Spinal cord (tissue), 10 donors: Measurements from ENCODE around the gene KIF7. TPM values are rescaled to one million over a fixed set of nuclear protein-coding genes. Genes with fewer than 3 reads are reported as not detected.
A peak's percentile ranks its signal among the peaks of the same experiment; 100 is the strongest.

ENCODE experiments used
- DNase-seq, 6 donors: peaks; one replicate each; pipeline versions ENCODE4 v3.0.0 to v3.0.0-alpha.2; 2013 to 2015; ENCODE audit warnings: low spot score in 6 of 6, low read depth in 4 of 6
- H3K27ac ChIP-seq: one replicate; pipeline ENCODE4 v1.5.1; 2013; ENCODE audit warnings: low read depth, low read length, control low read depth
- H3K27me3 ChIP-seq: one replicate; pipeline ENCODE4 v1.6.1; 2013; ENCODE audit warnings: low read length; ENCODE audit not compliant: control insufficient read depth, insufficient read depth
- H3K36me3 ChIP-seq: one replicate; pipeline ENCODE4 v1.6.1; 2013; ENCODE audit warnings: low read length; ENCODE audit not compliant: control insufficient read depth, insufficient read depth
- H3K4me1 ChIP-seq: one replicate; pipeline ENCODE4 v1.6.1; 2013; ENCODE audit warnings: low read length; ENCODE audit not compliant: control insufficient read depth, insufficient read depth
- H3K4me3 ChIP-seq: one replicate; pipeline ENCODE4 v1.5.1; 2013; ENCODE audit warnings: low read depth, low read length, control low read depth
- H3K9me3 ChIP-seq: one replicate; pipeline ENCODE4 v1.6.1; 2013; ENCODE audit warnings: low read length; ENCODE audit not compliant: control insufficient read depth, insufficient read depth
- WGBS: methylation state at CpG from one replicate; pipeline ENCODE4 v1.1.5; 2013; ENCODE audit warnings: missing lambda C conversion rate; ENCODE audit not compliant: insufficient coverage; 5-methylcytosine and 5-hydroxymethylcytosine counted together
- polyA plus RNA-seq, 2 donors: library from polyadenylated mRNA; unstranded; fragments of 120-200 nt; gene quantifications; one replicate each; pipeline ENCODE4 v1.2.1, GENCODE V29; 2013; ENCODE audit not compliant: insufficient read length in 2 of 2
- total RNA-seq, 2 donors: library from RNA; depleted of rRNA in 1 of 2; stranded (reverse); fragments of 120-200 nt in 1 of 2; fragments of >200 nt in 1 of 2; gene quantifications; one replicate each; pipeline versions ENCODE4 v1.2.3 to v1.2.4, GENCODE V29; 2013 to 2014
- donor health status: healthy.

The KIF7 gene
- total and polyA plus RNA-seq, 4 donors, result 5.4 to 14.7 (median 11.4) TPM

DNA sequence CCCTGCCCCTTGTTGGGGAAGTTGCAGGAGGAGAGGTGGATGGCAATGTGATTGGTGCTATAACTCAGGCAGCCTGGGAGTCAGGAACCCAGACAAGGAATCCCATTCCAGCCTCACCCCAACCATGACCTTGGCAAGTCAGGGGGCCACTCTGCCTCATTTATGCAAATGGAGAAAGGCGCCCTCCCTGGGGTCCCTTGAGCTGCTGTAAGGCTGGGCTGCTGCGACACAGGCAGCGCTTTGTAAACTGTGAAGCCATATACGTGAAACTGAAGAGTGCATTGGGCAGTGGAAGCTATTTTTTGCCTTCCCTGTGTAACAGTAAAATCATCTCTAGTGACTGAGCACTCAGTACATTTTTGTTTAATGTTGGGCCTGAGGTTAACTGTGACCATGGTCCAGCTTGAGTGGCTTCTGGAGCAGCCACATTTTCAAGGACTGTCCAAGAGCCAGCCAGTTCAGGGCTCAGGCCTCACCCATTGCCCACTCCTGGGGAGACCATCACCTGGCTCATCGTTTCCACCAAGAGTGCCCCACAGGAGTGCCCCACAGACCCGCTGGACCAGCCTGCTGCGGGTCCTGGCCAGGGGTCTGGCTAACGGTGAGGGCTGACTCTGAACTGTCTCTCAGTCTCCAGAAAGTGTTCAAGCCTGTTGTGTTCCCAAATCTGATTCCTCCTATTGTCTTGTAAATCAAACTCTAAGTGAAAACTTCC is 27.9 kb downstream of the KIF7 start:
- Histone ChIP-seq H3K9me3 (no peaks in the 10 kb centered on the region), H3K27me3 (no peaks in the 10 kb centered on the region), H3K36me3 (peaks cover 86% of the 10 kb centered on the region), H3K27ac (no peak overlapping the region), H3K4me1 (no peaks in the 10 kb centered on the region), H3K4me3 (no peak overlapping the region)
- no peak for DNase-seq
- 94% methylated on average over 8 of the region's 8 CpGs for WGBS

DNA sequence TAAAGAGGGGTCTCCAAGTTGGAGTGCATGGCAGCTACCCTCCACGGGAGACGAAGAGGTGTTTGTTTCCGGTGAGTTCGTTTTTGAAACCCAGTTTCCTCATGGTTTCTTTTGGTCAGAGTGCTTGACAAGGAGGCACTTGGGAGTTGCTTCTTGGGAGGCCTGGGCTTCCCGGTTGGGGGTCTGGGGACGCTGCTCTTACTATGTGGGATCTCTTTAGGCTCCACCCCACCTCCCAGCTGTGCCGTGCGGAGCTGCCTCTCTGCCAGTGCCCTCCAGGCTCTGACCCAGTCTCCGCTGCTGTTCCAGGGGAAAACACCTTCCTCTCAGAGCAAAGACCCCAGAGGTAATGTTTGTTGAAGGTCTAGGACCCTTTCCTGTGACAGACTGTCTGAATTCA is 29.6 kb downstream of the KIF7 start:
- H3K27me3 ChIP-seq, result no peaks in the 10 kb centered on the region
- no peak for DNase-seq
- no peak overlapping the region for H3K27ac ChIP-seq
- no peaks in the 10 kb centered on the region for H3K9me3 ChIP-seq
- no peak overlapping the region for H3K4me3 ChIP-seq
- H3K36me3 ChIP-seq, result peaks cover 69% of the 10 kb centered on the region
- H3K4me1 ChIP-seq, result no peaks in the 10 kb centered on the region
- 96% methylated on average over 5 of the region's 9 CpGs for WGBS

DNA sequence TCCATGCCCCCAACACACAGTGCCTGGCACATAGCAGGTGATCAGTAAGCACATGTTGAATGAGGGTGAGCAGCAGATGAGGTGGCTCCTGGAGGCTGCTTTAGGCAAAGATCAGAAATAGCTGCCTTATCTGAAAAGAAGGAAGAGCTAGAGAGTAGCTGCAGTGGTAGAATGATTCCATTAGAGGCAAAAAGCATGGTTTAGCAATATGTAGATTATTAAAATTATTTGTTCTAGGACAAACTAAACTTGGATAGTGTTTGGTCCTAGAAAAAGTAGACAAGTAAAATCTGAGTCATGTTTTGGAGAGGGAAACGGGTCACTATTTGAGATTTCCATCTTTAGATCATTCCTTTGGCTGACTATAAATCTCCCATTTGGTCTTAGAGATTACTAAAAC is 32.1 kb downstream of the KIF7 start:
- H3K27ac ChIP-seq, result no peak overlapping the region
- no peaks in the 10 kb centered on the region for H3K4me1 ChIP-seq
- H3K4me3 ChIP-seq, result no peak overlapping the region
- DNase-seq, result no peak
- H3K36me3 ChIP-seq, result peaks cover 47% of the 10 kb centered on the region
- no CpG with 5 or more reads among the region's 1 CpG for WGBS
- H3K27me3 ChIP-seq, result no peaks in the 10 kb centered on the region
- H3K9me3 ChIP-seq, result no peaks in the 10 kb centered on the region

DNA sequence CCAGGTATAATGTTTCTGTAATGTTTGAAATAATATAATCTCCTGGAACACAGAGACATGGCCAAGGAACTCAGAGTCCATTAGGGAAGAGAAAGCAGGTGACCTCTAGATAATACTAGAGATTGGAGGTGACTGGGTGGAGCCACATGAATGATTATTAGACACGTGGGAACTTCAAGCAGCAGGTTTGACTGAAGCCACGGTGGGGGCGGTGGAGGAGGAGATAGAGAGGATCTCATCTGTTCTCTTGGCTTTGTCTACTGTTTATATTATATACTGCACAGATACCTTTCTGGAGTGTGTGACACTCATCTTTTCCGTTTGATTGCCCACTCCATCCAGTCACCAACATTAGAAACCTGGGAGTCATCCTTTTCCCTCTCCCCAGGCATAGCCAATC is 33.7 kb downstream of the KIF7 start:
- DNase-seq, result no peak
- 83% methylated on average over 1 of the region's 4 CpGs for WGBS
- Histone ChIP-seq H3K36me3 (peaks cover 34% of the 10 kb centered on the region), H3K9me3 (no peaks in the 10 kb centered on the region), H3K27me3 (no peaks in the 10 kb centered on the region), H3K4me3 (no peak overlapping the region), H3K4me1 (no peaks in the 10 kb centered on the region), H3K27ac (no peak overlapping the region)

DNA sequence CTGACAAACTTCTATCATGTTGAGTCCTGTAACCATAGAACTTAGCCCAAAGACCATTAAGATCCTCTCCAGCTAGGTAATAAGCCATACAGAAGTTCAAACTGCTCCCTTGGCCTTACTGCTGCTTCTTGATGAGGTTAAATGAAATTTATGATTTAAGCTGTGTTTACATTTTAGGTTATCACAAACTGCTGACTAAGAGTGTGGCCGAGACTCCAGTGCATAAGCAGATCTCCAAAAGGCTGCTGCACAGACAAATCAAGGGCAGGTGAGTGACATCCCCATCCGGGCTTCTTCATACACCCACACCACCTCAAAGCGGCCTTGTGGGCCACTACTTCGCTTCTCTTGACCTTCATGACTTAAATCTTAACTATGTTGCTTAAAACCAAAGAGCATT is 39.0 kb downstream of the KIF7 start:
- Histone ChIP-seq H3K4me3 (no peak overlapping the region), H3K9me3 (peaks cover 6% of the 10 kb centered on the region), H3K36me3 (peaks cover 3% of the 10 kb centered on the region), H3K27ac (no peak overlapping the region), H3K4me1 (no peaks in the 10 kb centered on the region), H3K27me3 (no peaks in the 10 kb centered on the region)
- 100% methylated on average over 3 of the region's 4 CpGs for WGBS
- DNase-seq, result peak in 1 of 6 donors; percentile 2

DNA sequence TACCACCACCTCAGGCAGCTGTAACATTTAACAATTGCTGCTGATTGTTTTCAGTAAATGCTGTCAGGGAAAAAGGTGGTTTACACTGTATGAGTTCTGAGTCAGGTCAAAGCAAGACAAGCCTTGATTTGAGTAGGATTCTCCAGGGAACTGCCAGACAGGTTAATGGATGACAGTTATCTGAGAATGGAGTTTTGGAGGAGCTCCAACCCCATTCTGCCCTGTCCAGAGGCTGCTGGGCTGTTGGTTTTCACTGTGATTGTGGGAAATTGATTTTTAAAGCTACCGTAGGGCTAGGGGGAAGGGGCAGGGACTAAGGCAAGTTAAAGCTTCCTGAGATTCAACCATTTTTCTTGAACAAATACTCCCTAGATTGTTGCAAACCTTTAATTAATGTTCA is 40.1 kb downstream of the KIF7 start:
- Histone ChIP-seq H3K27me3 (no peaks in the 10 kb centered on the region), H3K27ac (no peak overlapping the region), H3K9me3 (peaks cover 8% of the 10 kb centered on the region), H3K36me3 (peaks cover 3% of the 10 kb centered on the region), H3K4me1 (no peaks in the 10 kb centered on the region), H3K4me3 (no peak overlapping the region)
- WGBS, result no CpG with 5 or more reads among the region's 1 CpG
- no peak for DNase-seq

DNA sequence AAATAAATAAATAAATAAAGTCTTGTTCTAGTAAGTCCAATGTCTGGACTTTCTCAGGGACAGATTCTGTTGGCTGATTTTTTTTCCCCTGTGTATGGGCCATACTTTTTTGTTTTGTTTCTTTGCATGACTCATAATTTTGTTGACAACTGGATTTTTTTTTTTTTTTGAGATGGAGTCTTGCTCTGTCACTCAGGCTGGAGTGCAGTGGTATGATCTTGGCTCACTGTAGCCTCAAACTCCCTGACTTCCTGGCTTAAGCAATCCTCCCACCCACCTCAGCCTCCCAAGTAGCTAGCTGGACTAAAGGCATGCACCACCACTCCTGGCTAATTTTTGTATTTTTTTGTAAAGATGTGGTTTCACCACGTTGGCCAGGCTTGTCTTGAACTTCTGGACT is 41.1 kb downstream of the KIF7 start:
- 100% methylated on average over 1 of the region's 1 CpG for WGBS

DNA sequence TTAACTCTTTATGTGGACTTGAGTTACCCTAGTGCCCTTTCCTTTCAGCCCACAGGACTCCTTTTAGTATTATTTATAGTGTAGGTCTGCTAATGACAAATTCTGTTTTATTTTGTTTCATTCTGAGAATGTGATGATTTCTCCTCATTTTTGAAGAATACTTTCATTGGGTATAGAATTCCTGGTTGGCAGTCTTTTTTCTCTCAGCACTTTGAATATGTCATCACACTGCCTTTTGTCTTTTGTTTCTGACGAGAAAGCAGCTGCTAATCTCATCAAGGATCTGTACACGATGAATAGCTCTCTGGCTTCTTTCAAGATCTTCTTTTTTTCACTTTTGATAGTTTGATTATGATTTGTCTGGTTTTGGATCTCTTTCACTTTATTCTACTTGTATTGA is 42.2 kb downstream of the KIF7 start:
- Histone ChIP-seq H3K9me3 (peaks cover 8% of the 10 kb centered on the region), H3K4me3 (no peak overlapping the region), H3K27ac (no peak overlapping the region), H3K4me1 (no peaks in the 10 kb centered on the region), H3K27me3 (no peaks in the 10 kb centered on the region), H3K36me3 (peaks cover 2% of the 10 kb centered on the region)
- no peak for DNase-seq
- WGBS, result no CpG with 5 or more reads among the region's 2 CpGs

More for the DNA sequence above, 41.1 kb downstream of the KIF7 start:
- peaks cover 8% of the 10 kb centered on the region for H3K9me3 ChIP-seq
- H3K4me1 ChIP-seq, result no peaks in the 10 kb centered on the region
- DNase-seq, result no peak
- no peaks in the 10 kb centered on the region for H3K27me3 ChIP-seq
- H3K4me3 ChIP-seq, result no peak overlapping the region
- H3K27ac ChIP-seq, result no peak overlapping the region
- H3K36me3 ChIP-seq, result peaks cover 4% of the 10 kb centered on the region

DNA sequence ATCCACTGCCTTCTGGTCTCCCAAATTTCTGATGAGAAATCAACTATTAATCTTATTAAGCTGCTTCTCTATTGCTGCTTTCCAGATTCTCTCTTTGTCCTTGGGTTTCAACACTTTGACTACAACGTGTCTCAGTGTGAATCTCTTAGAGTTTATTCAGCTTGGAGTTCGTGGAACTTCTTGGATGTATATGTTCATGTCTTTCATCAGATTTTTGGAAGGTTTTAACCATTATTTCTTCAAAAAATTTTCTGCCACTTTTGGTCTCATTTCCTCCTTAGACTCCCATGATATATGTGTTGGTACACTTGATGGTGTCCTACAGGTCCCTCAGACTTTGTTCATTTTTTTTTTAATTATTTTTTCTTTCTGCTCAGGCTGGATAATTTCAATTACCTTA is 44.0 kb downstream of the KIF7 start:
- H3K27ac ChIP-seq, result no peak overlapping the region
- no CpG with 5 or more reads among the region's 2 CpGs for WGBS
- no peak for DNase-seq
- no peak overlapping the region for H3K4me3 ChIP-seq
- peaks cover 8% of the 10 kb centered on the region for H3K9me3 ChIP-seq
- H3K27me3 ChIP-seq, result no peaks in the 10 kb centered on the region
- peaks cover 2% of the 10 kb centered on the region for H3K36me3 ChIP-seq
- H3K4me1 ChIP-seq, result no peaks in the 10 kb centered on the region

DNA sequence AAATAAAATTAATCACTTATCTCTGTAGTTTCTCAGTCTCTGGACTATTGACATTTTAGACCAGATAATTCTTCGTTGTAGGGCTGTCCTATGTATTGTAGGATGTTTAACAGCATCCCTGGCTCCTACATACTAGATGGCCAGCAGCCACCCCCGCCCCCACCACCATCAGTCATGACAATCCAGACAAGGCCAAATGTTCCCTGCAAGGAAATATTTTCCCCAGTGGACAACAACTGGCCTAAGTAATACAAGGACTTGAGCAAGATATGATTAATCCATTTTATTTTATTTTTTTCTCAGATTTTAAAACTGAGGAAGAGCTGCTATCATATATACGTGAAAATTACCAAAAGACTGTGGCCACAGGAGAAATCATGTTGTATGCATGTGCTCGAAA is 56.2 kb downstream of the KIF7 start:
- H3K4me3 ChIP-seq, result no peak overlapping the region
- no peak for DNase-seq
- 100% methylated on average over 2 of the region's 4 CpGs for WGBS

More for the DNA sequence above, 56.2 kb downstream of the KIF7 start:
- no peaks in the 10 kb centered on the region for H3K9me3 ChIP-seq
- no peak overlapping the region for H3K27ac ChIP-seq
- no peaks in the 10 kb centered on the region for H3K27me3 ChIP-seq
- no peaks in the 10 kb centered on the region for H3K36me3 ChIP-seq
- no peaks in the 10 kb centered on the region for H3K4me1 ChIP-seq
